K562 (cell line): ENCODE measurements around the gene HMG20B.

Experiments used
- CTCF ChIP-seq, 3 experiments: IDR thresholded peaks in 2 of 3; conservative IDR thresholded peaks in 1 of 3; 2 replicates each; pipeline ENCODE4 v1.5.1; 2011 to 2012; ENCODE audit warnings: low read length in 3 of 3, mild to moderate bottlenecking in 3 of 3, control low read depth in 2 of 3, improper control_type of control experiment in 1 of 3, inconsistent platforms in 1 of 3, low read depth in 1 of 3, mixed read lengths in 1 of 3, moderate library complexity in 1 of 3; ENCODE audit not compliant: insufficient read depth in 2 of 3
- EHMT2 ChIP-seq: fragments of 450-650 bp; IDR thresholded peaks from 2 replicates; pipeline ENCODE4 v1.6.1; 2018; ENCODE audit warnings: antibody characterized with exemption
- REST ChIP-seq, 2 experiments: fragments of 450-650 bp; formaldehyde crosslinking in 1 of 2; IDR thresholded peaks; 2 replicates each; pipeline versions ENCODE4 v1.4.0 to v1.6.1; 2014 to 2020; ENCODE audit warnings: mild to moderate bottlenecking in 2 of 2, borderline replicate concordance in 1 of 2, low read depth in 1 of 2
- SMC3 ChIP-seq: conservative IDR thresholded peaks from 2 replicates; pipeline ENCODE4 v1.6.1; 2011; ENCODE audit warnings: low read depth, low read length, improper control_type of control experiment; ENCODE audit not compliant: insufficient read depth
- TF ChIP-seq, protein P1 (sequence below), 2 experiments: IDR thresholded peaks; 2 replicates each; pipeline ENCODE4 v1.6.1; 2011; ENCODE audit warnings: borderline replicate concordance in 1 of 2, control low read depth in 1 of 2, low read depth in 1 of 2, low read length in 1 of 2, mild to moderate bottlenecking in 1 of 2, mixed read lengths in 1 of 2, moderate library complexity in 1 of 2; ENCODE audit not compliant: insufficient read depth in 1 of 2, insufficient read length in 1 of 2, poor library complexity in 1 of 2, severe bottlenecking in 1 of 2; ENCODE audit errors: extremely low read depth in 1 of 2
- TF ChIP-seq, protein P2 (sequence below): sonication (generic); formaldehyde crosslinking; IDR thresholded peaks from 2 replicates; pipeline ENCODE4 v1.8.0; 2023; ENCODE audit warnings: mild to moderate bottlenecking, missing genetic modification reagents

DNA sequence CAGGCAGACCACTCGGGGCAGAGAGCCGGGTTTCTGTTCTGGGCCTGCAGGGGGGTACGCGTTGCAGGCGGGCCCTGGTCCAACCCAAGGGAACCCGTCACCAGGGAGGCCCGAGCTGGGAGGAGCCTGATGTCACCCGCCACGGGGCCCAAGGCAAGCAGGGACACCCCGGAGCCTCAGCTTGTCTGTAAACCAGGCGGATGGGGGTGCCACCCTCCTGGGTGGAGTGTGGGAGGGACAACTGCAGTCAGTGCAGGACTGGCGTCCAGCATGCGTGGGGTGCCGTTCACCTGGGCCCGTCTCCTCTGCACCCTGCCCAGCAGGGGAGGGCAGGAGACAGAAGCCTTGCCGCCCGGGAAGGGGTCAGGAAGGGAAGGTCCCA, 46.9 kb downstream of the HMG20B start:
- TF ChIP-seq CTCF (IDR thresholded peaks at IDR 0.05 in 2 of 3, conservative IDR thresholded peaks at IDR 0.05 in 1 of 3; ENCODE audit: insufficient read depth in 2 of 3, low read depth in 1 of 3, low read length in 3 of 3), result no peak
- TF ChIP-seq SMC3, result no peak
- TF ChIP-seq EHMT2, result no peak
- TF ChIP-seq, protein P1, sequence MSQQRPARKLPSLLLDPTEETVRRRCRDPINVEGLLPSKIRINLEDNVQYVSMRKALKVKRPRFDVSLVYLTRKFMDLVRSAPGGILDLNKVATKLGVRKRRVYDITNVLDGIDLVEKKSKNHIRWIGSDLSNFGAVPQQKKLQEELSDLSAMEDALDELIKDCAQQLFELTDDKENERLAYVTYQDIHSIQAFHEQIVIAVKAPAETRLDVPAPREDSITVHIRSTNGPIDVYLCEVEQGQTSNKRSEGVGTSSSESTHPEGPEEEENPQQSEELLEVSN (IDR thresholded peaks at IDR 0.05; ENCODE audit: borderline replicate concordance in 1 of 2, extremely low read depth in 1 of 2, insufficient read depth in 1 of 2, insufficient read length in 1 of 2, low read depth in 1 of 2, low read length in 1 of 2, poor library complexity in 1 of 2, severe bottlenecking in 1 of 2), result no peak
- TF ChIP-seq REST (IDR thresholded peaks at IDR 0.05; ENCODE audit: borderline replicate concordance), result no peak
- TF ChIP-seq REST (CRISPR knock-in tag; IDR thresholded peaks at IDR 0.05; ENCODE audit: low read depth), result no peak
- TF ChIP-seq, protein P2, sequence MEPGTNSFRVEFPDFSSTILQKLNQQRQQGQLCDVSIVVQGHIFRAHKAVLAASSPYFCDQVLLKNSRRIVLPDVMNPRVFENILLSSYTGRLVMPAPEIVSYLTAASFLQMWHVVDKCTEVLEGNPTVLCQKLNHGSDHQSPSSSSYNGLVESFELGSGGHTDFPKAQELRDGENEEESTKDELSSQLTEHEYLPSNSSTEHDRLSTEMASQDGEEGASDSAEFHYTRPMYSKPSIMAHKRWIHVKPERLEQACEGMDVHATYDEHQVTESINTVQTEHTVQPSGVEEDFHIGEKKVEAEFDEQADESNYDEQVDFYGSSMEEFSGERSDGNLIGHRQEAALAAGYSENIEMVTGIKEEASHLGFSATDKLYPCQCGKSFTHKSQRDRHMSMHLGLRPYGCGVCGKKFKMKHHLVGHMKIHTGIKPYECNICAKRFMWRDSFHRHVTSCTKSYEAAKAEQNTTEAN, result no peak
